WI38 (cell line): Measurements from ENCODE around the gene RASL12.

Source experiments
- H3K4me3 ChIP-seq: 2 replicates; pipeline ENCODE4 v1.5.1; 2011; ENCODE audit warnings: low read depth, mild to moderate bottlenecking, control low read depth, low read length
- CTCF ChIP-seq: IDR thresholded peaks from 2 replicates; pipeline ENCODE4 v1.5.1; 2012; ENCODE audit warnings: low read depth, mild to moderate bottlenecking, control low read depth, low read length

The RASL12 gene

GRCh38 chr15:65057549-65057940, 10.2 kb downstream of the RASL12 start:
- no peak overlapping the region for H3K4me3 ChIP-seq
- no peak for TF ChIP-seq CTCF

GRCh38 chr15:65056868-65057548, 10.8 kb downstream of the RASL12 start:
- no peak for TF ChIP-seq CTCF
- H3K4me3 ChIP-seq = no peak overlapping the region

- no peak overlapping the region for H3K4me3 ChIP-seq
Measured at GRCh38 chr15:65056106-65056505, 11.7 kb downstream of the RASL12 start.

GRCh38 chr15:65055201-65055870, 12.5 kb downstream of the RASL12 start:
- TF ChIP-seq CTCF = no peak
- no peak overlapping the region for H3K4me3 ChIP-seq

More at GRCh38 chr15:65056106-65056505, 11.7 kb downstream of the RASL12 start:
- no peak for TF ChIP-seq CTCF

GRCh38 chr15:65054333-65055200, 13.2 kb downstream of the RASL12 start:
- TF ChIP-seq CTCF = peak; percentile 97
- H3K4me3 ChIP-seq = no peak overlapping the region

- H3K4me3 ChIP-seq = no peak overlapping the region
- no peak for TF ChIP-seq CTCF
Measured at GRCh38 chr15:65052956-65053355, 14.8 kb downstream of the RASL12 start.
